ENCODE results near the gene MROH8.
"Not testable (repeated sequence)": the region's sequence is repeated elsewhere in the genome, so short reads cannot be mapped to it uniquely, and the experiment has no call there.

MROH8 gene

DNA sequence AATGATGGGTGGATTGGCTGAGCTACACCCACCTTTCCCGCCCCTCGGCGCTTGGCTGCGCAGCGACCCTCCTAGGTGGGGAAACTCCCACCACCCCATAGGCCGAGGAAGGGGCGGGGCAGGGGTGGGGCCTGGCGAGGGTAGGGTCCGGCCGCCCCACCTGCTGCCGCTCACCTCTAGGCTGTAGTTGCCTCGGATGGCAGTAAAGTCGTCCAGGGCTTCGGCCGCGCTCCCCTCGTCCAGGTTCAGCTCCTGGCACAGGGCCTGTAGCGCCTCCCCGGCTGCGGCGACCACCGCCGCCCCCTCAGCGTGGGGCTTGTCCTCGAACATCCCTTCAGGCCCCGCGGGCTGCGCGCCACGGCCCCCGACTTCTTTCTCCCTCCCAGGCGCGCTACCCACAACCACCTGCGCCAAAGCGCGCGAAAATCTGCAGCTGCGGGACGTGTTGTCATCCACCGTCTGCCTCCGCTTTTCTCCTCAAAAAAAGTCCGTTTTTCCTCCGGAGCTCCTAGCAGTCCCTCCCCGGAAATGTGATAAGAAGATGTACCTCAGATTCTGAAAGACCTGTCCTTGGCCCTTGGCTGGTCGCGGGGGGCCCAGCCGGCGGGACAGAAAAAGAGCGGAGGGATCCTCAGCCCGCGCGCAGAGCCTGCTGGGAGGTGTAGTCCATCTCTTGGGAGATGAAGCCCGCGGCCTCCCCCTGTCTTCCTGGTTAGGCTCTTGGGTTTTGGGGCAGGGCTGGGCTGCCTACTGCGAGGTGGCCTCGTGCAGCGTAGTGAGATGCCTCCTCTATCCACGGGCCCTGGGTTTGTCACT lies 83.5 kb downstream of the MROH8 start, which contains the start of gene RBL1:
Gene RBL1 (minus strand): TSS at position 399 of the 816 bp plus-strand sequence. CDS start 69 bp downstream, at position 330.
- peak within 1 kb of the TSS; percentile 60; the same call in 1 of the 2 replicates for H3K4me3 ChIP-seq (ENCODE audit: low read length)
- no peaks in the 10 kb centered on the region for H3K9me3 ChIP-seq (ENCODE audit: control insufficient read depth, insufficient read depth, low read length)
- no peaks in the 10 kb centered on the region for H3K4me1 ChIP-seq (ENCODE audit: control insufficient read depth, insufficient read depth, low read length)
- no peaks in the 10 kb centered on the region for H3K36me3 ChIP-seq (ENCODE audit: control insufficient read depth, insufficient read depth, low read length)
- DNase-seq (ENCODE audit: low read depth, low spot score), result peak; percentile 72
- H3K27me3 ChIP-seq (ENCODE audit: control insufficient read depth, insufficient read depth, low read length), result no peaks in the 10 kb centered on the region
- no CpG with 5 or more reads among the region's 58 CpGs for WGBS (ENCODE audit: insufficient coverage, insufficient read length)
- H3K27ac ChIP-seq (ENCODE audit: low read length), result no peak within 1 kb of the TSS

DNA sequence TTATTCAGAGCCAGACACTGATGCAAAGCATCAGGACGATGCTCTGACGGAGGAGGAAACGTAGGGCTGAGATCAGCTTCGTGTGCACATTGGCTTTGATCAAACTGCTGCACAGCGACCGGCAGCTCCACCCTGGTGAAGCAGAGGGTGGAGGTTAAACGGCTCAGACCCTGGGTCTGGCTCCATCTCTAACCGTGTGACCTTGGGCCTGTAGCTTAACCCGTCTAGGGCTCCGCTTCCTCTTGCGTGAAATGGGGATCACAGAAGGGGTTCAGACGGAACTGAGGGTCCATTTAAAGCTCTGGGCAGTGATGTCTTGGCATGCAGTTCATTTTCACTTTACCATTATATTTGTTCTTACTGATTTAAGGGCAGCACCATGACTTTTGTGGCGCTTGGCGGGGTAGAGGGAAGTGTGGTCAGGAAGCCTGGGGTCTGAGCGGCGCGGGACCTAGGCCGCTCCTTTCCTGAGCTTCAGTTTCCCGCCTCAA lies 84.2 kb downstream of the MROH8 start:
- Histone ChIP-seq H3K36me3 (ENCODE audit: control insufficient read depth, insufficient read depth, low read length) (no peaks in the 10 kb centered on the region), H3K4me1 (ENCODE audit: control insufficient read depth, insufficient read depth, low read length) (no peaks in the 10 kb centered on the region), H3K4me3 (ENCODE audit: low read length) (peak overlapping the region; percentile 60; the same call in 1 of the 2 replicates), H3K27ac (ENCODE audit: low read length) (no peak overlapping the region), H3K27me3 (ENCODE audit: control insufficient read depth, insufficient read depth, low read length) (no peaks in the 10 kb centered on the region), H3K9me3 (ENCODE audit: control insufficient read depth, insufficient read depth, low read length) (no peaks in the 10 kb centered on the region)
- DNase-seq (ENCODE audit: low read depth, low spot score), result no peak
- WGBS (ENCODE audit: insufficient coverage, insufficient read length), result no CpG with 5 or more reads among the region's 19 CpGs

DNA sequence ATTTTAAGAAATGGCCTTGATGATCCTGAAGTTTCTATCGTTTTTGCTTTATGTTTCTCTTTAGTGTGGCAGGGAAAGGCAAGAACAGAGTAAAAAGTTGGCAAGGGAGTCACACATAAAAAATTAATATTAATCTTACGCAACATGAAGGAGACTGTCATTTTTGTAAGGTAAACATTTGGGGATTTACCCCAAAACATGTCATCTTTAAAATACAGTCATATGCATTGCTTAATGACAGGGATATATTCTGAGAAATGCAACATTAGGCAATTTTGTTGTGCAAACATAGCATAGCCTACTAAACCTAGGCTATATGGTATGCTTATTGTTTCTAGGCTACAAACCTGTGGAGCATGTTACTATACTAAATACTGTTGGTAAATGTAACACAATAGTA lies 88.9 kb downstream of the MROH8 start:
- Histone ChIP-seq H3K4me1 (ENCODE audit: control insufficient read depth, insufficient read depth, low read length) (no peaks in the 10 kb centered on the region), H3K36me3 (ENCODE audit: control insufficient read depth, insufficient read depth, low read length) (no peaks in the 10 kb centered on the region), H3K9me3 (ENCODE audit: control insufficient read depth, insufficient read depth, low read length) (no peaks in the 10 kb centered on the region), H3K27ac (ENCODE audit: low read length) (no peak overlapping the region), H3K4me3 (ENCODE audit: low read length) (no peak overlapping the region), H3K27me3 (ENCODE audit: control insufficient read depth, insufficient read depth, low read length) (no peaks in the 10 kb centered on the region)
- no peak for DNase-seq (ENCODE audit: low read depth, low spot score)
- no CpG with 5 or more reads among the region's 2 CpGs for WGBS (ENCODE audit: insufficient coverage, insufficient read length)

DNA sequence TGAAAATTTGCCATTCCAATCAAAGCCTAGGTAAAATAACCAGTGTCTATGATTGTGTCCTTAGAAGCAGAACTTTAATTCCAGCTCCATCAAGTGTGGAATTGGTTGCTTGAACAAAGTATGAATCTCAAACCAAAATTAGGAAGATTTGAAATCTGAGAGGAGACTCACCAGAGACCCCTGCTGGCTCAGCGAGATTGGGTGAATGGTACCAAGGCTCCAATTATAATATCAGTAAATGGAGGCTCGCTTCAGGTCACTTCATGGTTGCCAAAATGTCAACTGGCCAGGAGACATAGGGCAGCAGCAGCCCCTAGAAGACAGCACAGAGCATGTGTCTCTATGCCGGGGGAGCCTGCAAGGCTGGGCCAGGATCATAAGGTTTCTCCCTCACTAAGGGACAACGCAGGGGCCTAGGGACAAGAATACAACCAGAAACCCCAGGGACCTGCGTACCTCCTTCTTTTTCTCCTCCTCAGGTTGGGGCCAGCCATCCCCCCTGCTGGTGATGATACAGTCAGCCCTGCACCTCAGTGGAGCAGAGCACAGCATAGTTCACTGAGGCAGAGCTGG lies 97.5 kb downstream of the MROH8 start:
- no peaks in the 10 kb centered on the region for H3K9me3 ChIP-seq (ENCODE audit: control insufficient read depth, insufficient read depth, low read length)
- no peaks in the 10 kb centered on the region for H3K4me1 ChIP-seq (ENCODE audit: control insufficient read depth, insufficient read depth, low read length)
- DNase-seq (ENCODE audit: low read depth, low spot score), result no peak
- H3K4me3 ChIP-seq (ENCODE audit: low read length), result no peak overlapping the region
- no peak overlapping the region for H3K27ac ChIP-seq (ENCODE audit: low read length)
- WGBS (ENCODE audit: insufficient coverage, insufficient read length), result no CpG with 5 or more reads among the region's 5 CpGs
- H3K36me3 ChIP-seq (ENCODE audit: control insufficient read depth, insufficient read depth, low read length), result no peaks in the 10 kb centered on the region
- no peaks in the 10 kb centered on the region for H3K27me3 ChIP-seq (ENCODE audit: control insufficient read depth, insufficient read depth, low read length)

DNA sequence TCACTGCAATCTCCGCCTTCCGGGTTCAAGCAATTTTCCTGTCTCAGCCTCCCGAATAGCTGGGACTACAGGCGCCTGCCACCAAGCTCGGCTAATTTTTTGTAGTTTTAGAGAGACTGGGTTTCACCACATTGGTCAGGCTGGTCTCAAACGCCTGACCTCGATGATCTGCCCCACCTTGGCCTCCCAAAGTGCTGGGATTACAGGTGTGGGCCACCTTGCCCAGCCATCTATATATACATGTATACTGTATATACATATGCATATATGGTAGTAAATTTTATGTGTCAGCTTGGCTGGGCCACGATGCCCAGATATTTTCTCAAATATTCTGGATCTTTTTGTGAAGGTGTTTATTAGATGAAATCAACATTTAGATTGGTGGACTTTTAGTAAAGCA lies 102.3 kb downstream of the MROH8 start:
- H3K4me1 ChIP-seq (ENCODE audit: control insufficient read depth, insufficient read depth, low read length), result no peaks in the 10 kb centered on the region
- no peak overlapping the region for H3K27ac ChIP-seq (ENCODE audit: low read length)
- no peak overlapping the region for H3K4me3 ChIP-seq (ENCODE audit: low read length)
- no peak for DNase-seq (ENCODE audit: low read depth, low spot score)
- H3K9me3 ChIP-seq (ENCODE audit: control insufficient read depth, insufficient read depth, low read length), result no peaks in the 10 kb centered on the region
- no peaks in the 10 kb centered on the region for H3K36me3 ChIP-seq (ENCODE audit: control insufficient read depth, insufficient read depth, low read length)
- H3K27me3 ChIP-seq (ENCODE audit: control insufficient read depth, insufficient read depth, low read length), result no peaks in the 10 kb centered on the region
- WGBS (ENCODE audit: insufficient coverage, insufficient read length), result no CpG with 5 or more reads among the region's 8 CpGs

DNA sequence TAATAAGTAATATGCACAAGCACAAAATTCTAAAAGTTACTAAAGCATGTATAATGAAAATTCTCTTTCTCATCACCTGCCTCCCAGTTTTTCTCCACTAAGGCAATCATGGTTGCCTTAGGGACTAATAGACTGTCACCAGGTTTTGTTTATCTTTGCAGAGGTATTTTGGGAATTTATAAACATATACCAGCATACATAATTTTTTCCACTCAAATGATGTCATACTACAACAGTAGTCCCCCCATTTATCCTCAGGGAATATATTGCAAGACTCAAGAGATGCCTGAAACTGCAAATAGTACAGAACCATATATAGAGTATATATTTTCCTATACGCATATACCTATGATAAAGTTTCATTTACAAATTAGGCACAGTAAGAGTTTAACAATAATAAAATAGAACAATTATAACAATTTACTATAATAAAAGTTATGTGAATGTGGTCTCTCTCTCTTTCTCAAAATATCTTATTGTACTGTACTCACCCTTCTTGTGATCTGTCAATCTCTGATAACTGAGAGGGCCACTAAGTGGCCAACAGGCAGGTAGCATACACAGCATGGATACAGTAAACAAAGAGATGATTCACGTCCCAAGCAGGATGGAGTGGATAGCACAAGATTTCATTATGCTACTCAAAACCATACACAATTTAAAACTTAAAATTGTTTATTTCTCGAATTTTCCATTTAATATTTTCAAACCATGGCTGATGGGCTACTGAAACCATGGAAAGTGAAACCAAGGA lies 103.2 kb downstream of the MROH8 start:
- H3K4me1 ChIP-seq (ENCODE audit: control insufficient read depth, insufficient read depth, low read length), result no peaks in the 10 kb centered on the region
- no peaks in the 10 kb centered on the region for H3K27me3 ChIP-seq (ENCODE audit: control insufficient read depth, insufficient read depth, low read length)
- no peak overlapping the region for H3K4me3 ChIP-seq (ENCODE audit: low read length)
- DNase-seq (ENCODE audit: low read depth, low spot score), result no peak
- 100% methylated on average over 1 of the region's 3 CpGs for WGBS (ENCODE audit: insufficient coverage, insufficient read length)
- no peaks in the 10 kb centered on the region for H3K9me3 ChIP-seq (ENCODE audit: control insufficient read depth, insufficient read depth, low read length)
- no peaks in the 10 kb centered on the region for H3K36me3 ChIP-seq (ENCODE audit: control insufficient read depth, insufficient read depth, low read length)
- H3K27ac ChIP-seq (ENCODE audit: low read length), result no peak overlapping the region

DNA sequence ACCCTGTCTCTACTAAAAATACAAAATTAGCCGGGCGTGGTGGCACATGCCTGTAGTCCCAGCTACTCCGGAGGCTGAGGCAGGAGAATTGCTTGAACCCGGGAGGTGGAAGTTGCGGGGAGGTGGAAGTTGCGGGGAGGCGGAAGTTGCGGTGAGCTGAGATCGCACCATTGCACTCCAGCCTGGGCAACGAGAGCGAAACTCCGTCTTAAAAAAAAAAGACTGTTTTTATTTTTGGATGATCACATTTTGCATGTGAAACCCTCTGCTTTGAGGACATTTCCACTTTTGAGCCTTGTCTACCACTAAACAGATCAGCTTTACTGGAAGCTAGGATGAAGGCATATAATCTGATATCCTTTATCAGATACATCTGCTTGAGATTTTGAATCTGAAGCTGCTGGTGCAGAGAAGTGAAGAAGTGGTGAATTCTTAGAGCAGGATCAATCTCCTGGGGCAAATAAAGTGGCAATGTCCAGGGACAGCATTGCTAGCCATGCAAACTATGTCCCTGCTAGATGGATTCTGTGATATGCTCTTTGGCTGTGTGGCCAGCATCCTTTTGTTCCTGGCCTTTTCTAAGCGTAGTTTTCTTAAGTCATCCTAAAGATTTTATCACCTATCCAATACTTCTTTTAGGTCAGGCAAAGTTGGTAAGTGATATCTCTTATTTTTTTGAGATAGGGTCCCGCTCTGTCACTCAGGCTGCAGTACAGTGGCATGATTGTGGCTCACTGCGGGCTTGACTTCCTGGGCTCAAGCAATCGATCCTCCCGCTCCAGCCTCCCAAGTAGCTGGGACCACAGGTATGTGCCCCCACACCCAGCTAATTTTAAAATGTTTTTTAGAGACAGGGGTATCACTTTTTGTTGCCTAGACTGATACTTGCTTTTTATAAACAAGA lies 106.8 kb downstream of the MROH8 start:
- Histone ChIP-seq H3K27ac (ENCODE audit: low read length) (no peak overlapping the region), H3K9me3 (ENCODE audit: control insufficient read depth, insufficient read depth, low read length) (no peaks in the 10 kb centered on the region), H3K27me3 (ENCODE audit: control insufficient read depth, insufficient read depth, low read length) (no peaks in the 10 kb centered on the region), H3K36me3 (ENCODE audit: control insufficient read depth, insufficient read depth, low read length) (no peaks in the 10 kb centered on the region), H3K4me1 (ENCODE audit: control insufficient read depth, insufficient read depth, low read length) (no peaks in the 10 kb centered on the region), H3K4me3 (ENCODE audit: low read length) (no peak overlapping the region)
- DNase-seq (ENCODE audit: low read depth, low spot score), result no peak
- WGBS (ENCODE audit: insufficient coverage, insufficient read length), result no CpG with 5 or more reads among the region's 17 CpGs

DNA sequence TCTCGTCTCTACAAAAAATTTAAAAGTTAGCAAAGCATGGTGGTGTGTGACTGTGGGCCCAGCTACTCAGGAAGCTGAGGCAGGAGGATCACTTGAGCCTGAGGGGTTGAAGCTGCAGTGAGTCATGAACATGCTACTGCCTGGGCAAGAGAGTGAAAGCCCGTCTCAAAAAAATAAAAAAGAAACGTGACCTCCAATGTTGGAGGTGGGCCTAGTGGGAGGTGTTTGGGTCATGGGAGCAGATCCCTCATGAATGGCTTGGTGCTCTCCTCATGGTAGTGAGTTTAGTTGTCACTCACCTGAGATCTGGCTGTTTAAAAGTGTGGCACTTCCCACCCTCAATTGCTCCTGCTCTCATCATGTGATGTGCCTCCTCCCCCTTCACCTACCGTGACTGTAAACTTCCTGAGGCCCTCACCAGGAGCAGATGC lies 107.9 kb downstream of the MROH8 start:
- Histone ChIP-seq H3K4me1 (ENCODE audit: control insufficient read depth, insufficient read depth, low read length) (no peaks in the 10 kb centered on the region), H3K36me3 (ENCODE audit: control insufficient read depth, insufficient read depth, low read length) (no peaks in the 10 kb centered on the region), H3K4me3 (ENCODE audit: low read length) (no peak overlapping the region), H3K9me3 (ENCODE audit: control insufficient read depth, insufficient read depth, low read length) (no peaks in the 10 kb centered on the region), H3K27ac (ENCODE audit: low read length) (no peak overlapping the region), H3K27me3 (ENCODE audit: control insufficient read depth, insufficient read depth, low read length) (no peaks in the 10 kb centered on the region)
- DNase-seq (ENCODE audit: low read depth, low spot score), result no peak
- no CpG with 5 or more reads among the region's 4 CpGs for WGBS (ENCODE audit: insufficient coverage, insufficient read length)

DNA sequence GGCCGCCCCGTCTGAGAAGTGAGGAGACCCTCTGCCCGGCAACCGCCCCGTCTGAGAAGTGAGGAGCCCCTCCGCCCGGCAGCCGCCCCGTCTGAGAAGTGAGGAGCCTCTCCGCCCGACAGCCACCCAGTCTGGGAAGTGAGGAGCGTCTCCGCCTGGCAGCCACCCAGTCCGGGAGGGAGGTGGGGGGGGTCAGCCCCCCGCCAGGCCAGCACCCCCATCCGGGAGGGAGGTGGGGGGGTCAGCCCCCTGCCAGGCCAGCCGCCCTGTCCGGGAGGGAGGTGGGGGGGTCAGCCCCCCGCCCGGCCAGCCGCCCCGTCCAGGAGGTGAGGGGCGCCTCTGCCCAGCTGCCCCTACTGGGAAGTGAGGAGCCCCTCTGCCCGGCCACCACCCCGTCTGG lies 109.8 kb downstream of the MROH8 start:
- WGBS (ENCODE audit: insufficient coverage, insufficient read length), result no CpG with 5 or more reads among the region's 25 CpGs
- DNase-seq (ENCODE audit: low read depth, low spot score); H3K36me3 ChIP-seq (ENCODE audit: control insufficient read depth, insufficient read depth, low read length); H3K27ac ChIP-seq (ENCODE audit: low read length); H3K27me3 ChIP-seq (ENCODE audit: control insufficient read depth, insufficient read depth, low read length); H3K9me3 ChIP-seq (ENCODE audit: control insufficient read depth, insufficient read depth, low read length); H3K4me1 ChIP-seq (ENCODE audit: control insufficient read depth, insufficient read depth, low read length); H3K4me3 ChIP-seq (ENCODE audit: low read length): not testable (repeated sequence)
